Upper lobe of right lung (tissue), 1 donor: ENCODE measurements around the gene UPK1B. TPM values are rescaled to one million over a fixed set of nuclear protein-coding genes. Genes with fewer than 3 reads are reported as not detected.
"Not testable (repeated sequence)": the region's sequence is repeated elsewhere in the genome, so short reads cannot be mapped to it uniquely, and the experiment has no call there.

Experiments
- ATAC-seq: fragments of 200-7000 bp; cut with Tn5 transposase; one replicate; pipeline ENCODE4 v1.9.1; 2020; ENCODE audit warnings: mild to moderate bottlenecking, moderate library complexity
- DNase-seq: peaks from one replicate; pipeline ENCODE4 v3.0.0-alpha.2; 2020
- H3K27ac ChIP-seq: fragments of 200-600 bp; one replicate; pipeline ENCODE4 v1.8.0; 2022
- H3K27me3 ChIP-seq: fragments of 200-600 bp; one replicate; pipeline ENCODE4 v1.8.0; 2022; ENCODE audit warnings: mild to moderate bottlenecking
- H3K36me3 ChIP-seq: fragments of 200-600 bp; one replicate; pipeline ENCODE4 v1.8.0; 2022
- H3K4me1 ChIP-seq: fragments of 200-600 bp; one replicate; pipeline ENCODE4 v1.8.0; 2022
- H3K4me3 ChIP-seq: fragments of 200-600 bp; one replicate; pipeline ENCODE4 v1.8.0; 2022; ENCODE audit warnings: mild to moderate bottlenecking
- H3K9me3 ChIP-seq: fragments of 200-600 bp; one replicate; pipeline ENCODE4 v1.8.0; 2022
- CTCF ChIP-seq: fragments of 200-600 bp; IDR thresholded peaks from one replicate; pipeline ENCODE4 v1.8.0; 2022; ENCODE audit warnings: antibody characterized with exemption
- intact Hi-C: fragments of 100-400 bp; cut with DNase I; formaldehyde crosslinking; loops from one replicate; pipeline ENCODE4 v1.11.0; 2022
- total RNA-seq: library from RNA; stranded (reverse); fragmentation: NEBNext Ultra II Directional; extraction: Animal tissue kit (Norgen Biotek cat#: 25700); gene quantifications from one replicate; pipeline ENCODE4 v1.2.1, GENCODE V29; 2021
- donor health status: DM: no; HTN: yes; CAD: no; lungs with severe emphysema.

UPK1B gene
- total RNA-seq, 1 donor from 2014 or later: 5.4 TPM

GRCh38 chr3:119240101-119240590 is 66.7 kb downstream of the UPK1B start:
- Histone ChIP-seq H3K36me3 (peaks cover 15% of the 10 kb centered on the region), H3K4me1 (peaks cover 13% of the 10 kb centered on the region), H3K27ac (peak overlapping the region; percentile 94), H3K4me3 (peak overlapping the region; percentile 81), H3K9me3 (no peaks in the 10 kb centered on the region), H3K27me3 (no peaks in the 10 kb centered on the region)
- intact Hi-C loops: no loop called here
- no peak for TF ChIP-seq CTCF
- DNase-seq (no peak), ATAC-seq (peak; percentile 1)

GRCh38 chr3:119240591-119241434 is 67.4 kb downstream of the UPK1B start, which contains the start of gene B4GALT4:
TSS of gene B4GALT4 (minus strand) at chr3:119240878. CDS start at chr3:119230099, 10,779 bp downstream.
- TF ChIP-seq CTCF: no peak
- no peaks in the 10 kb centered on the region for H3K9me3 ChIP-seq
- H3K27ac ChIP-seq: peak within 1 kb of the TSS; percentile 94
- H3K27me3 ChIP-seq: no peaks in the 10 kb centered on the region
- ATAC-seq (peak; percentile 97), DNase-seq (peak; percentile 95)
- peaks cover 10% of the 10 kb centered on the region for H3K36me3 ChIP-seq
- H3K4me1 ChIP-seq: peaks cover 14% of the 10 kb centered on the region
- intact Hi-C loops: no loop called here
- H3K4me3 ChIP-seq: peak within 1 kb of the TSS; percentile 81

GRCh38 chr3:119242387-119243057 is 69.1 kb downstream of the UPK1B start:
- H3K4me3 ChIP-seq, DNase-seq, H3K9me3 ChIP-seq, intact Hi-C loops, H3K27ac ChIP-seq, H3K36me3 ChIP-seq, H3K27me3 ChIP-seq, ATAC-seq: not testable (repeated sequence)
- H3K4me1 ChIP-seq: peaks cover 15% of the 10 kb centered on the region

GRCh38 chr3:119243058-119243529 is 69.7 kb downstream of the UPK1B start:
- H3K27me3 ChIP-seq, intact Hi-C loops, ATAC-seq, H3K9me3 ChIP-seq, H3K27ac ChIP-seq, H3K36me3 ChIP-seq, H3K4me3 ChIP-seq, DNase-seq: not testable (repeated sequence)
- H3K4me1 ChIP-seq: peaks cover 15% of the 10 kb centered on the region

GRCh38 chr3:119243712-119244111 is 70.3 kb downstream of the UPK1B start:
- H3K27ac ChIP-seq: no peak overlapping the region
- intact Hi-C loops: no loop called here
- no peaks in the 10 kb centered on the region for H3K27me3 ChIP-seq
- no peak for TF ChIP-seq CTCF
- H3K4me1 ChIP-seq: peaks cover 15% of the 10 kb centered on the region
- H3K4me3 ChIP-seq: no peak overlapping the region
- no peaks in the 10 kb centered on the region for H3K36me3 ChIP-seq
- H3K9me3 ChIP-seq: peaks cover 6% of the 10 kb centered on the region
- ATAC-seq (no peak), DNase-seq (no peak)

GRCh38 chr3:119245778-119246177 is 72.4 kb downstream of the UPK1B start:
- H3K9me3 ChIP-seq: peaks cover 6% of the 10 kb centered on the region
- intact Hi-C loops: no loop called here
- H3K27me3 ChIP-seq: no peaks in the 10 kb centered on the region
- peaks cover 11% of the 10 kb centered on the region for H3K4me1 ChIP-seq
- no peak overlapping the region for H3K27ac ChIP-seq
- no peak overlapping the region for H3K4me3 ChIP-seq
- no peak for TF ChIP-seq CTCF
- ATAC-seq: no peak
- no peaks in the 10 kb centered on the region for H3K36me3 ChIP-seq
- no peak for DNase-seq

Other genes starting within 250 kb of the UPK1B start
- 0.46 TPM for gene IGSF11, start 138.8 kb upstream of the UPK1B start, total RNA-seq
- not detected for gene TEX55, start 27.4 kb upstream of the UPK1B start, total RNA-seq
- gene B4GALT4, start 67.3 kb downstream of the UPK1B start, total RNA-seq: 15.8 TPM
- gene ARHGAP31, start 120.8 kb downstream of the UPK1B start, total RNA-seq: 117 TPM